MCF 10A (cell line): ENCODE measurements around the gene GAL. TPM values are rescaled to one million over a fixed set of nuclear protein-coding genes. Genes with fewer than 3 reads are reported as not detected.

Experiments
- BruUV-seq: library from RNA; stranded (reverse); fragments of 400-500 nt; replicated peaks from 2 replicates; lab custom pipeline; 2021; lab: Mats Ljungman, UMichigan
- CTCF ChIA-PET: fragments of 300-600 bp; sonication (Branson Sonifier 250); formaldehyde crosslinking; extraction: SDS; loops from one replicate; lab custom pipeline; 2021; ENCODE audit warnings: antibody characterized with exemption, inconsistent platforms; lab: Yijun Ruan, JAX
- POLR2A ChIA-PET: fragments of 300-600, 350-650 bp; sonication (Branson Sonifier 250); formaldehyde crosslinking; extraction: SDS; loops from one replicate; lab custom pipeline; 2020; ENCODE audit warnings: antibody characterized with exemption, inconsistent platforms; lab: Yijun Ruan, JAX
- DNase-seq: peaks from one replicate; pipeline ENCODE4 v3.0.0-alpha.2; 2018; ENCODE audit not compliant: unreplicated experiment
- H3K27ac Mint-ChIP-seq: one replicate; pipeline ENCODE4 v1.8.0; 2022; ENCODE audit warnings: mild to moderate bottlenecking, low read depth, mixed read lengths; ENCODE audit not compliant: unreplicated experiment
- H3K27me3 Mint-ChIP-seq: one replicate; pipeline ENCODE4 v1.8.0; 2022; ENCODE audit warnings: mixed read lengths; ENCODE audit not compliant: insufficient read depth, unreplicated experiment
- H3K36me3 Mint-ChIP-seq: one replicate; pipeline ENCODE4 v1.8.0; 2022; ENCODE audit warnings: mild to moderate bottlenecking, moderate library complexity, mixed read lengths; ENCODE audit not compliant: insufficient read depth, unreplicated experiment
- H3K4me1 Mint-ChIP-seq: one replicate; pipeline ENCODE4 v1.8.0; 2022; ENCODE audit warnings: mixed read lengths; ENCODE audit not compliant: insufficient read depth, unreplicated experiment
- H3K4me3 Mint-ChIP-seq: one replicate; pipeline ENCODE4 v1.8.0; 2022; ENCODE audit warnings: mild to moderate bottlenecking, moderate library complexity, mixed read lengths; ENCODE audit not compliant: unreplicated experiment
- H3K9me3 Mint-ChIP-seq: one replicate; pipeline ENCODE4 v1.8.0; 2022; ENCODE audit warnings: mixed read lengths; ENCODE audit not compliant: unreplicated experiment
- CTCF ChIP-seq: fragments of 200-600 bp; IDR thresholded peaks from one replicate; pipeline ENCODE4 v1.8.0; 2022; ENCODE audit warnings: antibody characterized with exemption, mild to moderate bottlenecking; ENCODE audit not compliant: unreplicated experiment
- intact Hi-C: fragments of 100-400 bp; cut with micrococcal nuclease; formaldehyde crosslinking; loops from 2 replicates; pipeline ENCODE4 v1.14.1; 2022
- total RNA-seq: library from RNA; stranded (reverse); gene quantifications from 2 replicates; pipeline ENCODE4 v1.2.3, GENCODE V29; 2022

Gene GAL
- total RNA-seq, 1 experiment from 2014 or later: not detected

- H3K4me1 Mint-ChIP-seq: no peaks in the 10 kb centered on the region
- ChIA-PET CTCF (no interaction called here), POLR2A (no interaction called here)
- H3K9me3 Mint-ChIP-seq: no peaks in the 10 kb centered on the region
- BruUV-seq: no TSS peak
- TF ChIP-seq CTCF: no peak
- H3K27me3 Mint-ChIP-seq: peaks cover 34% of the 10 kb centered on the region
- no peak overlapping the region for H3K27ac Mint-ChIP-seq
- H3K4me3 Mint-ChIP-seq: no peak overlapping the region
- intact Hi-C loops: no loop called here
- no peak for DNase-seq
- no peaks in the 10 kb centered on the region for H3K36me3 Mint-ChIP-seq
Observed at GRCh38 chr11:68670208-68670992, 13.9 kb upstream of the GAL start.

GRCh38 chr11:68673306-68673945, 10.9 kb upstream of the GAL start:
- peaks cover 31% of the 10 kb centered on the region for H3K27me3 Mint-ChIP-seq
- BruUV-seq: no TSS peak
- no peak overlapping the region for H3K4me3 Mint-ChIP-seq
- intact Hi-C loops: no loop called here
- CTCF ChIA-PET: interaction anchor here (0.8 kb wide), 1 partner anchor 416 kb away, joined by 3 read pairs; no protein-coding TSS in a partner anchor
- POLR2A ChIA-PET: interaction anchor here (1.3 kb wide), 1 partner anchor 14 kb away, joined by 4 read pairs; no protein-coding TSS in a partner anchor
- H3K27ac Mint-ChIP-seq: no peak overlapping the region
- H3K4me1 Mint-ChIP-seq: peaks cover 6% of the 10 kb centered on the region
- no peaks in the 10 kb centered on the region for H3K36me3 Mint-ChIP-seq
- no peak for DNase-seq
- H3K9me3 Mint-ChIP-seq: no peaks in the 10 kb centered on the region
- no peak for TF ChIP-seq CTCF

DNA sequence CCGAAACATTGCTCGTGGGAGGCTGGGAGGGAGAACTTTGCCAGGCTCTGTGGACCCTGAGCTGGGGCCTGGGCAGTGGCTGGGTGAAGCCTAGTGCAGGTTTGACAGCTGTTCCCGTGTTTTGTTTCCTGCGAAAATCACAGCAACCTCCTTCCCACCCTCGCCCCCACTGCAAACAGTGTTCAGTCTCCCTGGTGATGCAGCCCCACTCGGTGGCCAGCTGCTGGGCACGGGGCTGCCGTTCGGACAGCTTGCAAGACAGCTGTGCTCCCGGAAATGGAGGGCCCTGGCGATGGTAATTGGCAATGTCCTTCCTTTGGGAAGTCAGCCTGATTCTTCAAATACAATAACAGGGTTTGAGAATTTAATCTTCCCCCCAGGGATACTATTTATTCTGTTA, 10.4 kb upstream of the GAL start:
- ChIA-PET CTCF (no interaction called here), POLR2A (interaction anchor here (1.3 kb wide), 1 partner anchor 15 kb away, joined by 4 read pairs; no protein-coding TSS in a partner anchor)
- H3K36me3 Mint-ChIP-seq: no peaks in the 10 kb centered on the region
- H3K9me3 Mint-ChIP-seq: no peaks in the 10 kb centered on the region
- BruUV-seq: no TSS peak
- H3K4me3 Mint-ChIP-seq: no peak overlapping the region
- H3K4me1 Mint-ChIP-seq: peaks cover 6% of the 10 kb centered on the region
- intact Hi-C loops: no loop called here
- no peak overlapping the region for H3K27ac Mint-ChIP-seq
- peaks cover 25% of the 10 kb centered on the region for H3K27me3 Mint-ChIP-seq
- no peak for TF ChIP-seq CTCF
- DNase-seq: no peak

GRCh38 chr11:68674461-68674860, 9.9 kb upstream of the GAL start:
- no peak overlapping the region for H3K27ac Mint-ChIP-seq
- H3K4me1 Mint-ChIP-seq: peaks cover 6% of the 10 kb centered on the region

More at GRCh38 chr11:68674461-68674860, 9.9 kb upstream of the GAL start:
- no TSS peak for BruUV-seq
- intact Hi-C loops: no loop called here
- Mint-ChIP-seq H3K36me3 (no peaks in the 10 kb centered on the region), H3K27me3 (peaks cover 21% of the 10 kb centered on the region), H3K4me3 (no peak overlapping the region), H3K9me3 (no peaks in the 10 kb centered on the region)
- no peak for TF ChIP-seq CTCF
- POLR2A ChIA-PET: no interaction called here
- CTCF ChIA-PET: no interaction called here
- no peak for DNase-seq
